Stimulated activated CD4-positive, alpha-beta T cell treated with anti-CD3 and anti-CD28 coated beads, Interleukin-12 subunit alpha, Interleukin-12 subunit beta, amount 100 ng/mL, for 24 hours (primary cell): Measurements from ENCODE around the gene PAK2.
"Not testable (repeated sequence)": the region's sequence is repeated elsewhere in the genome, so short reads cannot be mapped to it uniquely, and the experiment has no call there.

Source experiments
- DNase-seq, 2 experiments: peaks; one replicate each; pipeline ENCODE4 v3.0.0-alpha.2; 2020; ENCODE audit warnings: low read depth in 2 of 2

The PAK2 gene

DNA sequence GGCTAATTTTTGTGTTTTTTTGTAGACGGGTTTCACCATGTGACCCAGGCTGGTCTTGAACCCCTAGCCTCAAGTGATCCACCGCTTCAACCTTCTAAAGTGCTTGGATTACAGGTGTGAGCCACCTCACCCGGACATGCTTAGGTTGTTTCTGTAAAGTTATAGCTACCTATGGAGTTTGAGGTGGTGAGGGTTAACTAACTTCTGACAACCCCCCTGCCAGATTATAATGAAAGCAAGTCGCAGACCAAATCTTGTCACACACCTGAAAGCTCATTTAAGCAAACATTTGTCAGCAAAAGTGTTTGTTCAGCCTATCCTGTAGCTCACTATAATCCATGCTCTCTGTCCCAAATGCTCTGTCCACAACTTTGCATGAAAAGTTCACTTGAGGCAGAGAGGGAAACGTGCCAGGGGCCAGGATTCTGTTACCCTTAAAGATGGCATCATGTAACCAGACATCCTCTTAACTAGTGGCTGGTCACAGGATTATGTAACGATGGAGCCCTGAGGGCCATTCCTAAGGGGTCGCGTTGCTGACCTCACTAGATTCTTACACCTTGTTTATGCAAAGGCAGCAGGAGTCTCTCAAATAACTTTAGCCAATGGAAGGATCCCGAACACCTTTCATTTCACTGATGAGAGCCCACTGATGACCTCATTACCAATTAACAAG is 103.9 kb downstream of the PAK2 start:
- no peak for DNase-seq

DNA sequence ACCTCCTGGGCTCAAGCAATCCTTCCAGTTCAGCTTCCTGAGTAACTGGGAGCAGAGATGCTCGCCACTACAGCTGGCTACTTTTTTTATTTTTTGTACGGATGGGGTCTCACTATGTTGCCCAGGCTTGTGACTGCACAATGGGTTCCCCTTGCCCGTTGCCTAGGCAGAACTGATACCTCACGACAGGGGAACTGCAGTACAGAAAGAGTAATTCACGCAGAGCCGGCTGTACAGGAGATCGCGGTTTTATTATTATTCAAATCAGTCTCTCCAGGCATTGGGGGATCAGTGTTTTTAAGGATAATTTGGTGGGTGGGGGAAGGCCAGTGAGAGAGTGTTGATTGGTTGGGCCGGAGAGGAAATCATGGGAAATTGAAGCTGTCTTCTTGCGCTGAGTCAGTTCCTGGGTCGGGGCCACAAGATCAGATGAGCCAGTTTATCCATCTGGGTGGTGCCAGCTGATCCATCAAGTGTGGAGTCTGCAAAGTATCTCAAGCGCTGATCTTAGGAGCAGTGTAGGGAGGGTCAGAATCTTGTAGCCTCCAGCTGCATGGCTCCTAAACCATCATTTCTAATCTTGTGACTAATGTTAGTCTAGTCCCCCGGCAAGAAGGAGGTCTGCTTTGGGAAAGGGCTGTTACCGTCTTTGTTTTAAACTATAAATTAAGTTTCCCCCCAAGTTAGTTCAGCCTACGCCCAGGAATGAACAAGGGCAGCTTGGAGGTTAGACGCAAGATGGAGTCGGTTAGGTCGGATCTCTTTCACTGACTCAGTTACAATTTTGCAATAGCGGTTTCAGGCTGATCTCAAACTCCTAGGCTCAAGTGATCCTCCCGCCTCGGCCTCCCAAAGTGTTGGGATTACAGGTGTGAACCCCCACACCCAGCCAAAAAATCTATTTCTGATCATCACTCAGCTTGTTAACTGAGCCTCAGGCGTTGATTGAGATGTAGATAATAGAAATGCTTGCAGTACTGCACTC is 104.9 kb downstream of the PAK2 start:
- DNase-seq: not testable (repeated sequence)

DNA sequence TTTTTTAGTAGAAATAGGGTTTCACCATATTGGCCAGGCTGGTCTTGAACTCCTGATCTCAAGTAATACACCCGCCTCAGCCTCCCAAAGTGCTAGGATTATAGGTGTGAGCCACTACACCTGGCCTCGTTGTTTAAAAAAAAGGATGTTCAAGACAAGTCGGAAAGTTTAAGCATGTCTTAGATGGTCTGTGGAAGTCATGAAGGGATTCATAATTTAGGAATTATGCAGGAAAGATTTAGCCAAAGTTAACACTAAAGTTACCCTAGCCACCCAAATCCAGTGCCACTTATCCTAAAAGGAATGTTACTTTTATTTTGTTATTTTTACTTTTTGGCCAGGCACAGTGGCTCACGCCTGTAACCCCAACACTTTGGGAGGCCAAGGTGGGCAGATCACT is 108.7 kb downstream of the PAK2 start:
- not testable (repeated sequence) for DNase-seq

DNA sequence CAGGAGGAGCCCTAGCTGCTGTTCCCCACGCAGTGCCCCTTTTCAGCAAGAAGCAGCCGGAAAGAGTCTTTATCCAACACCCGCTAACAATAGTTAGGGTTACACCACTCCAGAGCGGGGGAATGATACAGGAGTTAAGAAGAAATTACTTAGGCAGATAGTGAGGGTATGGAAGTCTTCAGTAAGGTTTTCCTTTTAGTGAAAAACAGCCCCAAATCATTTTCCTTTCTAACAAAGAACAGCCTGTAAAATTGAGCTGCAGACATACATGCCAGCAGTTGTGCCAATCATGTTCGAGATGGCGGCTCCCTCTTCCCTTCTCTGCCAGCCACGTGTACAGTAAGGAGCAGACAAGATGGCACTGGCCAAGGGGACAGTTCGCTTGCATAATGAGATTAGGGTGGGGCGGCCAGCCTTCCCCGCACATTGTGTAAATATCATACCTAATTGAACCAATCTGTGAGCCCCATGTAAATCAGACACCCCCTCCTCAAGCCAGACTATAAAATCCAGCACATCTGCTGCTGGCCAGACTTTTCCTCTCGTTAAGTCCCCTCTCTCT is 109.6 kb downstream of the PAK2 start:
- no peak for DNase-seq

DNA sequence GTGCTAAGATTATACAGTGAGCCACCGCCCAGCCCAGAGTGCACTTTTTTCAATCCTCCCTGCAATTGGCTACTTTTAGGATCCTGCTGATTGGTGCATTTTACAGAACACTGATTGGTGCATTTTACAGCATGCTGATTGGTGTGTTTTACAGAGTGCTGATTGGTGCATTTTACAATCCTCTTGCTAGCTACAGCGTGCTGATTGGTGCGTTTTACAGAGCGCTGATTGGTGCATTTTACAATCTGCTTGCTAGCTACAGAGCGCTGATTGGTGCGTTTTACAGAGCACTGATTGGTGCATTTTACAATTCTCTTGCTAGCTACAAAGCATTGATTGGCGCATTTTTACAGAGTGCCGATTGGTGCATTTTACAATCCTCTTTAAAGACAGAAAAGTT is 123.3 kb downstream of the PAK2 start:
- not testable (repeated sequence) for DNase-seq

DNA sequence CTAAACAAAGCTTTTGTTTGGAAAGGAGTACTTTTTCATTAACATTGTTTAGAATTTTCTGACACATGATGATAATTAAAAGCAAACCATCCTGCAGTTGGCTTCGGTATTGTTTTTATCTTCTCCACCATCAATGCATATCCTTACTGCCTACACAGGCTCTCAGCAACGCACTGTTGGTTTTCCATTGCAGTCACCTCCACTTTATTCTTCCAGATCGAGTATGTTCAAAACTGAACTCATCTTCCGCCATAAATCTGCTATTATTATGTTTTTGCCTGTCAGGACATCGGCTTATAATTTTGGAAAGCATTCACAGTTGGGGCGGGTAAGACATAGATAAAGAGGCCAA is 127.5 kb downstream of the PAK2 start:
- DNase-seq: no peak

DNA sequence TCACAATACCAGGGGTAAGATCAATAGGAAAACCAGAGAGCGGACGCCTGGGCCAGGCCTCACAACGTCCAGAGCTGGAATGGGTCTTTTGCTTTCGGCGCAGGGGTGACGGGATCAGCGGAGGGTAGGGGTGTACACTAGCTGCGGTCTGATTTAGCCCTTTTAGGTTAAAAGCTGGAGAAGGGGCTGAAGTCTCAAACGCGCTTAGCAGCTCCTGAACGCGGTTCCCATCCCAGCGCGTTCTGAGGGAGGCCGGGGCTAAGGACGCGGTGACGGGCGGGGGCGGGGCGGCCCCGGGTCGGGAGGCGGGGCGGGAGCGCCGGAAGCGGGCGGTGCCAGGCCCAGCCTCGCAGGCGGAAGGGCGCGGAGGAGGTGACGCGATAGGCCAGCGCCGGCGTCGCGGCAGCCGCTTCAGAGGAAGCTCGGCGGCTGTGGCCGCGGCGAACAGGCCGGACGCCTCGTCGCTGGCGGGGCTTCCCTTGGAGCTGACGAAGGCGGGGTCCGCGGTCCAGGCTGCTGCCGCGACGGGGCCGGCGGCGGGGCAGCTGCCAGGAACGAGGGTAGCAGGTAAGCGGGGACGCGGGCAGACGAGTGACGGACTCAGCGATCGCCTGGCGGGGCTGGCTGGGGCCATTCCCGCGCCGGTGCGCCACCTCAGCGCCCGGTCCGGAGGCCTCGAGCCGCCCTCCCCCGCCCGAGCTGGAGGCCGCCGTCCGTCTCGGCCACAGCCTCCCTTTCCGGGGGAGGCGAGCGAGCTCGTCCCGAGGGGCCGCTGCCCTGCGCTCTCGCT is 128.0 kb downstream of the PAK2 start, which contains the start of gene SENP5:
TSS of gene SENP5 (plus strand) at position 414 of the 790 bp plus-strand sequence. CDS start 17,262 bp downstream, outside the sequence.
- peak; percentile 75 to 84 for DNase-seq

DNA sequence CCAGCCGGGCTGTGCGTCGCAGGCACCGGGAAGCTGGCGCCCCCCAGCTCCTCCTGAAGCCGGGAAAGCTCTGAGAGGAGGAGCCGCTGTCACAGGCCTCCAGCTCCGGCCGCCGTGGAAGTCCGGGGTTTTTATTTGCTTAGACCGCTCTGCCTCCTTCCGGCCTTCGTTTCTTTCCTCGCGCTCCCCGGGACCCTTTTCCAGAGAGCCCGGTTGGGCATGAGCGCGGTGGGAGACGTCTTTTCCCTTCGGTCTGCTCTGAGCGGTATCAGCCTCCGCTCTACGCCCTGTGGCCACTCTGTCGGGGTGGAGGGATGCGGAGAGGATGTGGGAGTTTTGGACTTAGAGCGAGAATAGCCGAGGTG is 128.6 kb downstream of the PAK2 start:
- no peak for DNase-seq

DNA sequence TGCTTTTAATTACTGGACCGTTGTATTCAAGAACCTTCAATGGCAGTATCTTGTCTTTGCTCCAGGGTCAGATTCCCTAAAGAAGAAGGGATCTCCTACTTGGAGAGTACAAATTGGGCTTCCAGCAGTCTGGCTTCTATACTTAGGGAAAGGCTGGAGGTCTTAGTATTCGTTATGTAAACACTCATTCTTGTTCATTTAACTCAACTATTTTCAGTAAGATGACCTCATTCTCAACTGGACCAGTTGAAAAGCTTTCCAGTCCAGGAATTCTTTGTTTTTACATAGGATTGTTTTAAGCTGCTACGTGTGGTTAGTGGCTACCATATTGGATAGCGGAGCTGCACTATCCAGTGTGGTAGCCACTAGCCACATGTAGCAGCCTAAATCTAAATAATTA is 132.7 kb downstream of the PAK2 start:
- DNase-seq: no peak

DNA sequence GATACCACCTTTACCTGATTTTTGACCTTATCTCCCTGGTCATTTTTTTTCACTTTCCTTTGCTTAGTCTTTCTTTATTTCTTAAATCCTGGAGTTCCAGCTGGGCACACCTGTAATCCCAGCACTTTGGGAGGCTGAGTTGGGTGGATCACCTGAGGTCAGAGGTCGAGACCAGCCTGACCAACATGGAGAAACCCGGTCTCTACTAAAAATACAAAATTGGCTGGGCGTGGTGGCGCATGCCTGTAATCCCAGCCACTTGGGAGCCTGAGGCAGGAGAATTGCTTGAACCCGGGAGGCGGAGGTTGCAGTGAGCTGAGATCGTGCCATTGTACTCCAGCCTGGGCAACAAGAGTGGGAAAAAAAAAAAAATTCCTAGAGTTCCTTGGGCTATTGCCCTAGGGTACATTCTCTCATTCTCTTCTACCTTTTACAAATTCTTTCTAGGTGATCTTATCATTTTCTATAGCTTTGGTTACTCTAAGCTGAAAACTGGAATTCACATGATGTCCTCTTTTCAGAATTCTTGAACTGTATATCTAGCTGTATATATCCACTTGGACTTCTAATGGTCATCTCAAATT is 134.9 kb downstream of the PAK2 start:
- DNase-seq: not testable (repeated sequence)

DNA sequence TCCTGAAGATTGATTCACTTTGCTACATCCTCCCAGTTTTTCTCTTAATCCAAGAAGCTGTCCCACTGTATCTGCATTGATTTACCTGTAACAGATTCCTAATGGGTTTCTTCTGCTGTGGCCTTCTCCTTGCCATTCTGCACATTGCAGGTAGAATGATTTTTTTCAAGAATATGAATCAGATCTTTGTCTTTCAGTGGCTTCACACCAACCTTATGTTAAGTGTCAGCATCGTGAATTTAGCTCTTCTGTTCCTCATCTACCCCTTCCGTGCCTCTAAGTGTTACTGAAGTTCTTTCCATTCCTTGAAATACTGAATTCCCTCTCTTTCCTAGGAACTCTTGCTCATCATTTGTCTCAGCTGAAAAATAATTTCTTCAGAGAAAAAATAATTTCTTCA is 135.6 kb downstream of the PAK2 start:
- no peak for DNase-seq
